ENCODE measurements around the gene SAMD9.
"Not testable (repeated sequence)": the region's sequence is repeated elsewhere in the genome, so short reads cannot be mapped to it uniquely, and the experiment has no call there.

Gene SAMD9

DNA sequence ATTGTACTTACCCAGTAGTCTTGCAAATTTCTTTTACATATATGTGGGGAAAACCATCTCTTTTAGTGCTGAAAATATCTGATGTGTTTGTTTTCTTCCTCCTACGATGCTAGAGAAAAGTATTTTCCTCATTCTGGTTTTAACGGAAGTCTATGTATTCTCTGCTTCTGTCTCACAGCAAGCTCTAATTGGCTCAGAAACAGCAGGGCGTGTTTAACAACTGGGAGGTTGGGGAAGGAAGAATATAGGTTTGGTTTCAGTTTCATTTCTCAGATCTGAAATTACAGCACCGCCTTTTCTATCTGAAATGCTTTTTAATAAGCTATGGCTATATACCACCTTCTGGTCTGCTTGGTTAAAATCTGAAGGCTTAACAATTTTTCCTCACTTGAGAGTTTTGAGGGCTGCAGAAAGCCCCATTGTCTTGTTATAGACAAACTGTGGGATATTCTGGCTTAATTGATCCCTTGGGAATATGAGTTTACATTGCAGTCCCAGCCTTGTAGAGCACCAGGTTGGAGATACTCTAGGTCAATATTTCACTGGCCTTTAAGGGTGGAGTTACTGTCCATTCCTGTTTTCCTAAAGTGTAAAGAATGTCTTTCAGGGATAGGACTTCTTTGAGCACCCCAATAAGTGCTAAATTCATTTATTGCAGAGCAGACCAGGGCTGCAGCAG lies at the start of gene SAMD9:
Gene SAMD9 (minus strand): TSS at position 128 of the 679 bp plus-strand sequence. CDS start 11,882 bp downstream, outside the sequence.
- peak; percentile 13 for DNase-seq (ENCODE audit: low spot score)

DNA sequence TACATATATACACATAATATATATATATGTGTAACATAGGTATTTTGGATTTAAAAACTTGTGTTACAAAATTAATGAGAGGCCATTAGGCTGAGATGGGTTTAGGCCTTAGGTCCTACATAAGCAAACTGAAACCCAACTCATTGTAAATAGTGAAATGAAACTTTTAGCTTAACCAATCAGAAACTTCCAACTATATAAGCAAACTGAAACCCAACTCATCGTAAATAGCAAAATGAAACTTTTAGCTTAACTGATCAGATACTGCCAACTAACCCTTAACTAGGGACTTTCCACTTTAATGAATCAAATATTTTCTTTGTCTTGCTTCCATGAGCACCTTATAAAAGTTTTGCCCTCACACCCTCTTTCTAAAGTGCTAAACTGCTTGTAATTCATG lies 47.7 kb upstream of the SAMD9 start:
- no peak for DNase-seq (ENCODE audit: low spot score)

DNA sequence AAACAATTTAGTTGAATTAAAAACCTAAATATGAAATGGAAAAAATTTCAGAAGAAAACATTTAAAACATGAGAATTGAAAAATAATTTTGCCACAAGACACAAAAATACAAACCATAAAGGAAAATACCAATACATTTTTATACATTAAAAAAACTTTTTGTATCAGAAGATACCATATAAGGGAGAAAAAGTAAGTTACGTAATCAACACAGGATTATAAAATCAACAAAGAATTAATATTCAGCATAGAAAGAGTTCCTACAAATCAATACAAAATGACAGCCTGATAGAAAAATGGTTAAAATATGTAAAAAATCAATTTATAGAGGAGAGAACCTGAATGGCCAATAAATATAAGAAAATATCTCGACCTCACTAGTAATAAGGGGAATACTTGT lies 47.0 kb upstream of the SAMD9 start:
- no peak for DNase-seq (ENCODE audit: low spot score)

DNA sequence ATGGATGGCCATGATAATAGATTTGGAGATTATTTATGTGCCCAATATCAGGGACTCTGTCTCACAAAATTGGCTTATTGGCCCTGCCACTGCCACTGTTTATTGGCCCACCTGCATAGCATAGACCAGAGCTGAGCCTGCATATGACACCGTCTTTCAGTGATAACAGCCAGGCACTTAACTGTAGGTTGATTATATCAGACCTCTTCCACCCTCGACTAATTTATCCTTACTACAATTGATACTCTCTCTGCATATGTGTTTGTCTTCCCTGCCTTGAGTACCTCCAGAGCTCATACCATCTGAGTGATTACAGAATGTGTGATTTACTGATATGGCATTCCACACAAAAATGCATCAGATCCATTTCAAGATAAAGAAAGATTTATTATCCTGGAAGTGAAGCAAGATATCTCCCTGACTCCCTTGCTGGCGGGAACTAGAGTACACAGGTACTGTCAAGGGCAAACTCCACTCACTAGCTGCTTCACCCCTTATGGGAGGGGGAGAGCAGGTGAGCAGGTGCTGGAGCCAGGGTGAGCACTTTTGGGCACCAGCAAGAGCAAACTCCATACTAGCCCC lies 43.5 kb upstream of the SAMD9 start:
- no peak for DNase-seq (ENCODE audit: low spot score)

DNA sequence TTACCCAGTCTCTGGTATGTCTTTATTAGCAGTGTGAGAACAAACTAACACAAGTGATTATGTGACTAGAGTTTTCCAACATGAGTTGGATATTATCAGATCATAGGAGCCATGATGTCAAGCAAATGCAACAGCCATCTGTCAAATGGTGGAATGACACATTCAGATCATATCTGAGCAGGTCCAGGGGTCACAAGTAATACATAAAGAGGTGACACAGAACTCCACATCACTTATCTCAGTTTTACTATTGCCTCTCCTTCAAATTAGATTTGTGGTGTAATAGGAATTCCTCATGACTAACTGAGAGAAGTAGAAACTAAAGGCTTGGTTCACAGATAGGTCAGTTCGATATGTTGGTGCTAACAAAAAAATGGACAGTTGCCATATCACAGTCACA lies 42.6 kb upstream of the SAMD9 start:
- DNase-seq (ENCODE audit: low spot score), result no peak

DNA sequence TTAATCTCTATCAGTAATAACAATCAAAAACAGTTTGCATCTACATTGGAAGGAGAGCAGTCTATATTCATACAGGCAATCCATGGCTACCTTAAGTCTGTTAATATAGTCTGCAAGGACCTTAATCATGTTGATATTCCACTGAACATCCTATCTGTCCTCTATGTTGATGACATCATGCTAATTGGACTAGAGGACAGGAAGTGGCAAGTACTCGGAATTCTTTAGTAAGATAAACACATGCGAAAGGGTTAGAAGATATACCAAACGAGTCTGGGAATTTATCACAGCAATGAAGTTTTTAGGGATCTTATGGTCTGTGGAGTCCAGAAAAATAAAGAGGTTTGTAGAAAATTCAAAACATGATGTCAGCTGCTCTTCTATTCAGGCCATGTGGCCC lies 41.7 kb upstream of the SAMD9 start:
- DNase-seq (ENCODE audit: low spot score), result no peak

DNA sequence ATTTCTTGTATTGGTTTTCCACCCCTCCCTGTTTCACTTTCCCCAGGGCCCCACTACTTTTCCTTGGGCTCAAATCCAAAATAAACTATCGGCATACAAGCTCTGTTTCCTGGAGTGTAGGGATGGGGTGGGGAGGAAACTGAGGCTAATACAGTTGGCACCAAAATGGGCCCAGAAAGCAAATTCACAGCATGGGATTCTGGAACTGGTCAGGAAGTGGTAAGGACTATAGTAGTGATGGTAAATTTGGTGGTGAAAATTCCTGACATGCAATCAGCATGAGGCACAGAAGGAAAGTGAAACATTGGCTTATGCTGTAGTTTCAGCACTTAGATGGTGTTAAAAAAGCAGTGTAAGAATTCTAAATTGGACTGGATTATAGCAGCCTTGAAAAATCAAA lies 39.1 kb upstream of the SAMD9 start:
- no peak for DNase-seq (ENCODE audit: low spot score)

DNA sequence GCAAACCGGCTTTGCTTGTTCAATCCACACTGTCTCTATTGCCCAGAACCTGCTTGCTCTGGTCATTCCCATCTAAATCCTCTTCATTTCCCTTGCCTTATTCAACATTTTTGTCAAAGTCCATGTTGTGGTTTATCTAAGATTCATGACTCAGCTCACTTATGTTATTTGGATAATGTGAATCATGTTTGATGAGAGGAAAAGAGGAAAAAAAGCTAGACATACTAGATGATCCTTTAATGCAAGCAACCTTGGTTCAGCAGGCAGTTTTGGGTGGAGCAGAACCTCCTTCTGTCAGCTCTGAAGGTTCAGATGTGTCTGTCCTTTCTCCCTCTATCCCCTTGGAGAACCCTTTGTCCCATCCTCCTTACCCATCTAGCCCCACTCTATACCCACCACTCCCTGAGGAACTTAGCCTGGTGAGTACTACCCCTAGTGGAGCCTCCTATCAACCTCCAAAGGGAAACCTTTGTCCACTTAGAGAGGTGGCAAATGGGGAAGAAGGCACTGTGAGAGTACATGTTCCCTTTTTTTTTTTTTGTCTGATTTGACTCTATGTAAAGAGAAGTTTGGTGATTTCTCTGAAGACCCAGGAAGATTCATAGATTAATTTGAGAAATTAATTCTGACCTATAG lies 32.5 kb upstream of the SAMD9 start:
- DNase-seq (ENCODE audit: low spot score), result no peak

DNA sequence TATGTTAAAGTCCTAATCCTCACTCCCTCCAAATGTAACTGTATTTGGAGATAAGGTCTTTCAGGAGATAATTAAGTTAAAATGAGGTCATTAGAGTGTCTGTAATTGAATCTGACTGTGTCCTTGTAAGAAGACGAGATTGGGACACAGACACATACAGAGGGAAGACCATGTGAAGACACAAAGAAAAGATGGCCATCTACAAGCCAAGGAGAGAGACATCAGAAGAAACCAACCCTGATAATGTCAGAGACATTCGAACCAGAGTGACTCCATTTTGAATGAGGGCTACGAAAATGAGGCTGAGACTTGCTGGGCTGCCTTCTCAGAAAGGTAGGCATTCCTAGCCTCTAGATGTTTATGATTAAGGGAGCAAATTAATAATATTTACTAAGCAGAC lies 30.9 kb upstream of the SAMD9 start:
- no peak for DNase-seq (ENCODE audit: low spot score)

DNA sequence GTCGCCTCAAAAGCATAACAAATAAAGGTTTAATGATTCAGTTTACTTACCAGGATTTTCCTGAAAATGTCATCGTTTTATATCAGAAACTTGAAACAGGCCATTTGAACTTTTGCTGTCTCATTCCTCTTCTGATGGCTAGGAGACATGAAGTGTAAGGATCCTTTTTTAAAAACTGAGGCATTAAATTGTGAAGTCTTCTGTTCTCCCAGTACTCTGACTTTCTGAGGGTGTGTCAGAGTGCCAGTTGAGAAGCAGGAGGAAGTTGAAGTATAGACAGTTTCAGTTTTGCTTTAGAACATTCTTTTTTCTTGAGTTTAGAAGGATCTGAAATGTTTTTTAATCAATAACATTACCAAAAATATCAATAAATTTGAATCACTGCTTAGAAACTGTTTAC lies 30.4 kb upstream of the SAMD9 start, which contains the start of gene SAMD9L:
Gene SAMD9L (minus strand): TSS at position 242 of the 400 bp plus-strand sequence. CDS start 12,414 bp downstream, outside the sequence.
- no peak for DNase-seq (ENCODE audit: low spot score)

DNA sequence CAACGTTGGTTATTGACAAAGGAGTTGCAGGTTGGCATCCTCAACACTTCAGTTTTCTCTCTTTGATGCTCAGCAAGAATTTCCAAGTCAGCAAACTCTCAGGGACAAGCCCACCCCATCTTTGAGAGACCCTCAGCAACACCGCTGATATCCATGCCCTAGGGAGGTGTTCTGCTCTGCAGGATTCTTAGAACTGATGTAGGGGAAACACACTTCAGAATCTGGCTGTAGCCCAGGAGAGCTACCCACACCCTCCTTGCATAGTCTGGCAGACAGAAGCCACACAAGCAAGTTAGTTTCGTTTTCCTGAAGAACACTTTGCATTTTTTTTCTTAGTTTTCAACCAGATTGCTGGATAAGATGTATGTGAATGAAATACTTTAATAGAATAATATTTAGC lies 29.6 kb upstream of the SAMD9 start:
- DNase-seq (ENCODE audit: low spot score), result no peak

DNA sequence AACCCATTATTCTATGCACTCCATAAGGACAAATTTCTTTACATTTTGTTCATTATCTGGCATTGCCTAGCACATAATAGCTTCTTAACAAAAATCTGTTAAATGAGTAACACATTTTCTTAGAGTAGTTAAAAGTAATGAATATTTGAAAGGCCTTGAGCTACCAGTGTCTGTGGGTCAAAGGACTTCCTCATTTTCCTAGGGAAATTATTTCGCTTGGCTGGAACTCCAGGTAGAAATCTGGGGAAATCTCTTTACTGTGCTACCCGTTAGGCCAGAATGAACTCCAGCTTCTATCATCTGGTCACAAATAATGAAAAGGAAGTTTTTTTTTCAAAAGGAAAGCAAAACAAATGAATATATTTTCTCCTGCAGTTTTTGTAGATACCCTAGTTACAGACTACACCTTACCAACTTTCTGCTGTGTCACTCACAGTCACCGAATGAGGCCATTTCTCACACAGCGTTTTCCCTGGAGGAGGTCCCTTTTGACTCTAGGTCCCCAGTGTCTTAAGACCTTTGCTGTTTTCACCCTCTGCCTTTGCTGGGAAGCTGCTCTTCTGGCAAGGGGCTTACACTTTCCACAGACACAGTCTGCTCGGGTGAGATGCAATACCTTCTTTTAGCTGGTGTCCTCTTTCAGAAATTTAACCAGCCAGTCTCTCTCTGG lies 28.8 kb upstream of the SAMD9 start:
- DNase-seq (ENCODE audit: low spot score), result no peak

DNA sequence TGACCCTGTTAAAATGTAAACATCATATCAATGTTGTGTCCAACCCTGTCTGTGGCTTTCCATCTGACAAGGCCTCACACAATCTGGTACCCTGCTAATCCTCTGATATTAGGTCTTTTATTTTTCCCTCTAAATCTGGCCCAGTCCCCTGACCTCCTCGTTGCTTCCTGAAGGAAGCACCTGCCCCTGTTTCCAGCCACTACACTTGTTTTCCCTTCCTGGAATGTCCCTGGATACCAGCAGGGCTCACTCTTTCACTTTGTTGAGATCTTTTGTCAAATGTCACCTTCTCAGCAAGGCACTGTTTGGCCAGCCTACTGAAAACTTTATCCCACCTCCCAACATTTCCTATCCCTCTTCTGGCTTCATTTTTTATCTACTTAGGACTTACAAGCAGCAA lies 28.3 kb upstream of the SAMD9 start:
- no peak for DNase-seq (ENCODE audit: low spot score)

DNA sequence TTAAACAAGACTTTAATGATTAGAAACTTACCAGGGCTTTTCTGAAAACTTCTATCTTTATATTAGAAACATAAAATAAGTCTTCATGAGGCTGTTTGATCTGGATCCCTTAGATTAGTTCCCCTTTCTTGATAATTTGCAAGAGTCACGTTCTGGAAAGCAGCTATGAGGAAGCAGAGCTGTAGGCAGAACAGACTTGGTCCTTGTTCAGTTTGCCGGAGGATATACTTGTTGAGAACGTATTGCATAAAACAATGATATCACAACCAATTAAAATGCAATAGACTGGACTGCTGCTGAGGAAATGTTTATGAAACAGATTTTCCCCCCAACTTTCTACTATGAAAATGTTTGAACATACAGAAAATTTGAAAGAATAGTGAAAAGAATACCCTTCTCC lies 27.6 kb upstream of the SAMD9 start:
- no peak for DNase-seq (ENCODE audit: low spot score)

DNA sequence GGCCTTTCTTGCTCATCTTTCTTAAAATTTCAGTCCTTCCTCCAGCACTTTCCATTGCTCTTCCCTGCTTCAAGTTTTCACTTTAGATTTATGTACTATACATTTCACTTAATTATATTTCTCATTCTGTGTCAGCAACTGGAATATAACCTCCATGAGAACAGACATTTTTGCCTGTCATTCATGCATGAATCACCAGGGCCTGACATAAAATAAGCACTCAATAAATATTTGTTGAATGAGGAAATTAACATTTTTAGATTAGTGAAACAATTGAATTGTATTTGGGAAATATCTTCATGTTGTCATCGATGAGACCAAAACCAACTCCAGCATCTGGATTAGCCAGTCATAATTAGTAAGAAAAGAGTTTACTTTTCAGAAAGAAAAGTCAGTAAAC lies 24.3 kb upstream of the SAMD9 start:
- no peak for DNase-seq (ENCODE audit: low spot score)

DNA sequence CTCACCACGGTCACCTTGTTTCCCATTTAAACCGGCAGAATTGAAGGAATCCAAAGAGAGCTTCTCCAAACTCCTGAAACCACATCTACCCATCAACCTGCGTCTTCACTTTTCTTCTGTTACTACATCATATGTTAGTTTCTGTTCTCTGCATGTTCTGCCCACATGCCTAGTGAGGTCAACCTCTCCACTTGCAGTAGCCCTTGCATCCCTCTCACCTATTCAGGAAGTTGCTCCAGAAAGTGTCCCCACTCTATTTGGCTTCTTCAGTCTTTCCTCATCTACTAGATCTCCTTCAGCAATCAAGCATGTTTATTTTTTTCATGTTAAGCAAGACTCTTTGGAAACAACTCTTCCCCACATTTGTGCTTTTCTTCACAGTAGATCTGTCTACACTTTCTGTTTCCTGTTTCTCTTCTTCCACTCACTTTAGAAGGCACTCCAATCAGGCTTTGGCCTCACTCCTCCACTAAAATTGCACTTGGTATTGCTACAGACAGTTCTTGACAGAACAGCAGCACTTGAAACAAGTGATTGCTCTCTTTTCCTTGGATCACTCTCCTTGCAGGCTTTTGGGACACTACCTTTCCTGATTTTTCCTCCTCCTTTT lies 22.9 kb upstream of the SAMD9 start:
- DNase-seq (ENCODE audit: low spot score), result no peak

DNA sequence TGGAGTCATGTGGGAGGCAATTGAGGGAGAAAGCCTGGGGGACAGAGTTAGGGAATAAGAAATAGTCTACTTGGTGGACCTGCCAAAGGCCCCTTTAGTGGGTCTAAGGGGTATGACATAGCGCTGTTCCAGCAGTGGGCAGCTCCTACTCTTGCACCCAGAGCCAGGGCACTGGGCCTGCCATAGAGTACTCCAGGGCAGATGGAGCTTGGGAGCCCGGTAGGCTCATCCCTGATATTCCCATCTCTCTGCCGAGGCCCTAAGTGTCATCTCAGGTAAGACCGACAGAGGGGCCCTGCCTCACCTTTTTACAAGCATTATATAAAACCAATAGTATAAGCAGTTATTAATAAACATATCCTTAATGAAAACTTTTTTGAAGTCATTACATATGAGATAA lies 20.8 kb upstream of the SAMD9 start:
- DNase-seq (ENCODE audit: low spot score), result no peak

DNA sequence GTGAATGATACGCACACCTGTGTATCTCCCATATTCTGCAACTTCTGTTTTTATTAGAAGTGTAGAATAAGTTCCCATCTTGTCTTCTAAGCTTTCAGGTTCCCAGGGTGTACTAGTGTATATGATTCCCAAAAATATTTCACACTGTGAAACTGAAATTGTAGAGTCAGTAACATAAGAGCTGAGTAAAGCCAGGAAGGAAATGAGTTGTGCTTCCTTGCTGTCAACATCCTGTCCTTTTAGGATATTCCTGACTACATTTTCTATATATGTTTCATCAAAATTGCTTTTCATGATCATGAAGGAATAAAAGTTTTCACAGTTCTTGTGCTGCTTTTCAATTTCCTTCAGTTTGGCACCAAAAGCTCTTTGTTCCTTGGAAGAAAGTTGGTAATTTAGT lies 15.2 kb upstream of the SAMD9 start:
- no peak for DNase-seq (ENCODE audit: low spot score)

DNA sequence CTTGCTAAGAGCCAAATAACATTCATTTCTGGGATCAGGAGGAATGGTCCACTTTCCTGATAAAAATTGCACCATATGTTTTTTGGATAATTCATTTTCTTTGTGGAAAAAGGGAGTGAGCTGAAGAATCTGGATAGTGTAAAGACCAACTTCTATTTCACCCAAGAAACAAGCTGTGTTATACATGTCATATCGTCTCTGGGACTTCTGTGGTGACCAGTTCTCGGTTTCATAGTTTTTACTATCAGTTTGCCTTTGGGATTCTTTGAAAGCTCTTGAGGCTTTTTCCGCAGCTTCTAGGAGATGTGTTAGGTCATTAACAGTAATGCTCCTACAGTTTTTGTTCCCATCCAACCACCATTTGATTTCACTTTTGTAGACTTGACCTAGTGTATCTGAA lies 14.4 kb upstream of the SAMD9 start:
- no peak for DNase-seq (ENCODE audit: low spot score)

DNA sequence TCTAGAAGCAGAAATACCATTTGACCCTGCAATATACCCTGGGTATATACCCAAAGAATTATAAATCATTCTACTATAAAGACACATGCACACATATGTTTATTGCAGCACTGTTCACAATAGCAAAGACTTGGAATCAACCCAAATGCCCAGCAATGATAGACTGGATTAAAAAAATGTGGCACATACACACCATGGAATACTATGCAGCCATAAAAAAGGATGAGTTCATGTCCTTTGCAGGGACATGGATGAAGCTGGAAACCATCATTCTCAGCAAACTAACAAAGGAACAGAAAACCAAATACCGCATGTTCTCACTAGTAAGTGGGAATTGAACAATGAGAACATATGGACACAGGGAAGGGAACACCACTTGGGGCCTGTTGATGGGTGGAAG lies 9.2 kb upstream of the SAMD9 start:
- DNase-seq (ENCODE audit: low spot score), result not testable (repeated sequence)

DNA sequence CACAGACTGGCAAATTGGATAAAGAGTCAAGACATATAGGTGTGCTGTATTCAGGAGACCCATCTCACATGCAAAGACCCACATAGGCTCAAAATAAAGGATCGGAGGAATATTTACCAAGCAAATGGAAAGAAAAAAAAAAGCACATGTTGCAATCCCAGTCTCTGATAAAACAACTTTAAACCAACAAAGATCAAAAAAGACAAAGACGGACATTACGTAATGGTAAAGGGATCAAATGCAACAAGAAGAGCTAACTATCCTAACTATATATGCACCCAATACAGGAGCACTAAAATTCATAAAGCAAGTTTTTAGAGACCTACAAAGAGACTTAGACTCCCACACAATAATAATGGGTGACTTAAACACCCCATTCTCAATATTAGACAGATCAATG lies 5.8 kb upstream of the SAMD9 start:
- not testable (repeated sequence) for DNase-seq (ENCODE audit: low spot score)
